ENCODE results near the gene ABHD18. TPM values are rescaled to one million over a fixed set of nuclear protein-coding genes. Genes with fewer than 3 reads are reported as not detected.

The ABHD18 gene
- total RNA-seq, 1 donor from 2014 or later = 12.4 TPM

Other genes with a start within 250 kb of the ABHD18 start
- not detected for gene SLC25A31, start 235.0 kb upstream of the ABHD18 start, total RNA-seq (ENCODE audit: unreplicated experiment)
- 1.6 TPM for gene HSPA4L, start 183.1 kb upstream of the ABHD18 start, total RNA-seq (ENCODE audit: unreplicated experiment)
- gene PLK4, start 84.5 kb upstream of the ABHD18 start, total RNA-seq (ENCODE audit: unreplicated experiment) = 12.6 TPM
- 25.2 TPM for gene MFSD8, start 233 bp upstream of the ABHD18 start, total RNA-seq (ENCODE audit: unreplicated experiment)
- 9.6 TPM for gene LARP1B, start 95.9 kb downstream of the ABHD18 start, total RNA-seq (ENCODE audit: unreplicated experiment)